Muscle layer of duodenum (tissue), 2 donors: Measurements from ENCODE around the gene DNAJC15.
"Not testable (repeated sequence)": the region's sequence is repeated elsewhere in the genome, so short reads cannot be mapped to it uniquely, and the experiment has no call there.

Experiments used
- H3K27ac ChIP-seq: one replicate; pipeline ENCODE4 v1.7.0; 2013; ENCODE audit warnings: mild to moderate bottlenecking, low read length
- H3K27me3 ChIP-seq: one replicate; pipeline ENCODE4 v1.7.0; 2013; ENCODE audit warnings: low read depth, mild to moderate bottlenecking, control low read depth, low read length
- H3K36me3 ChIP-seq, 2 donors: one replicate each; pipeline ENCODE4 v1.7.0; 2013; ENCODE audit warnings: low read length in 2 of 2, control low read depth in 1 of 2, mild to moderate bottlenecking in 1 of 2; ENCODE audit not compliant: insufficient read depth in 2 of 2, control insufficient read depth in 1 of 2
- H3K4me1 ChIP-seq, 2 donors: one replicate each; pipeline ENCODE4 v1.7.0; 2013; ENCODE audit warnings: low read length in 2 of 2, mild to moderate bottlenecking in 2 of 2, control low read depth in 1 of 2, moderate library complexity in 1 of 2; ENCODE audit not compliant: insufficient read depth in 2 of 2, control insufficient read depth in 1 of 2
- H3K4me3 ChIP-seq, 2 donors: one replicate each; pipeline ENCODE4 v1.7.0; 2013; ENCODE audit warnings: low read length in 2 of 2, low read depth in 1 of 2, mild to moderate bottlenecking in 1 of 2
- H3K9me3 ChIP-seq, 2 donors: one replicate each; pipeline ENCODE4 v1.7.0; 2013; ENCODE audit warnings: low read length in 2 of 2, control low read depth in 1 of 2, mild to moderate bottlenecking in 1 of 2; ENCODE audit not compliant: control insufficient read depth in 1 of 2
- donor health status: healthy.

Gene DNAJC15

DNA sequence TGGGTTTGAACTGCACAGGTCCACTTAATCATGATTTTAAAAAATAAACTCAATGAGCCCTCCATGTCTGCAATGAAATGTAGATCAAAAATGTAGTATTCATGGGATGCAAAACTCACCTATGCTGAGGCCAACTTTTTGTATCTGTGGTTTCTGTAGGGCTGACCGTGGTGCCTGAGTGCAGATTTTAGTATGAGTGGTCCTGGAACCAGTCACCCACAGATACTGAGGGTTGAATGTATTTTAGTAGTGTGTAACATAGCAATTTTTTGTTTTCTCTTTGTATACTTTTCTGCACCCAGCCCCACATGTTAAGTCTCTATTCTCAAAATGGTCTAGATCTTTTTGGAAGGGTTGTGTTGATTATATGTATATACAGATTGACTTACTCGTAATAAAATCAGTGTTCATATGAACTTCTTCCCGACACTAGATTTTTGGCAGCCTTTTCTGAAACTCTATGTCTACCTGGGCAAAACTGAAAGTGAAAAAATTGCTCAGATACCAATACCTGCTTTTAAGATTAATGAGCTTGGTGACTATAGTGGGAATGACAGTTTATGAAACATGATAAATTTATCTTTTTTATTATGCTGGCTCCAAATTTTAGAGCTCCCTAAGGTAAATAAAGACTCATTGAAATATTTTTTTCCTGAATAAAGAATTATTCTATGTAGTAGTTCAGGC, 51.6 kb downstream of the DNAJC15 start:
- no peaks in the 10 kb centered on the region for H3K36me3 ChIP-seq
- H3K27ac ChIP-seq: no peak overlapping the region
- H3K4me1 ChIP-seq: peaks cover 3 to 4% of the 10 kb centered on the region in 2 donors
- no peaks in the 10 kb centered on the region for H3K27me3 ChIP-seq
- no peak overlapping the region for H3K4me3 ChIP-seq
- no peaks in the 10 kb centered on the region for H3K9me3 ChIP-seq

DNA sequence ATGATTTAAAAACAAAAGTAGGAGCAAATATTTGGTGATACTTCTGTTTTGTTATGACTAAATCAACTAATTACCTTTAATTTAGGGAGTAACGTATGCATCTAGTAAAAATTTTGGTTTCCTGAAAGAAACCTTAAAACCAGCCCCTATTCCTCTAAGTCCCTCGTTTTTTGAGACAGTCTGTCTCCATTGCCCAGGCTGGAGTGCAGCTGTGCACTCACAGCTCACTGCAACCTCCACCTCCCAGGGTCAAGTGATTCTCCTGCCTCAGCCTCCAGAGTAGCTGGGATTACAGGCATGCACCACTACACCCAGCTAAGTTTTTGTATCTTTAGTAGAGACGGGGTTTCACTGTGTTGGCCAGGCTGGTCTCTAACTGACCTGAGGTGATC, 52.1 kb downstream of the DNAJC15 start:
- H3K27ac ChIP-seq, H3K36me3 ChIP-seq, H3K27me3 ChIP-seq, H3K4me1 ChIP-seq, H3K9me3 ChIP-seq, H3K4me3 ChIP-seq: not testable (repeated sequence)

- Histone ChIP-seq H3K27ac (no peak overlapping the region), H3K27me3 (no peaks in the 10 kb centered on the region), H3K9me3 (no peaks in the 10 kb centered on the region), H3K4me3 (no peak overlapping the region), H3K36me3 (peaks cover 0 to 3% of the 10 kb centered on the region in 2 donors), H3K4me1 (peaks cover 3 to 4% of the 10 kb centered on the region in 2 donors)
These were observed 53.7 kb downstream of the DNAJC15 start for GRCh38 chr13:43077046-43077445.

- Histone ChIP-seq H3K36me3 (peaks cover 0 to 3% of the 10 kb centered on the region in 2 donors), H3K27me3 (no peaks in the 10 kb centered on the region), H3K4me1 (peaks cover 3 to 4% of the 10 kb centered on the region in 2 donors), H3K27ac (no peak overlapping the region), H3K4me3 (no peak overlapping the region), H3K9me3 (no peaks in the 10 kb centered on the region)
These were observed 54.1 kb downstream of the DNAJC15 start for GRCh38 chr13:43077461-43077860.

DNA sequence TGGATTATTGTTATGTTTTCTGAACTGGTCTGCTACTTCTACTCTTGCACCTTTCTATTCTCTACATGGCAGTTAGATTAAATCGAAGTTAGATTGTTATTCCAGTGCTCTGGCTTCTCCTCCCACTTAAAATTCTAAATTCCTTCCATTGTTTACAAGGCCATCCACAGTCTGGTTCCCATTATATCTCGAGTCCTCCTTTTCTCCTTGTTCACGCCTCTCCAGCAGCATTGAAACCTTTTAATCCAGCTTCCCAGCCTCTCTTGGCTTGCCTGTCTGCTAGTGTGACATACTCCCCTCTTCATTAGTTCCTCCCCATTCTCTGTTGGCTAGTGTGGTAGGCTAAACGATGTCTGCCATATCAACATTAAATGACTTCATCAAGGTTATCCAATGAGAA, 54.5 kb downstream of the DNAJC15 start:
- Histone ChIP-seq H3K27ac (no peak overlapping the region), H3K36me3 (peaks cover 0 to 3% of the 10 kb centered on the region in 2 donors), H3K27me3 (no peaks in the 10 kb centered on the region), H3K9me3 (no peaks in the 10 kb centered on the region), H3K4me3 (no peak overlapping the region), H3K4me1 (peaks cover 3 to 4% of the 10 kb centered on the region in 2 donors)

- H3K4me3 ChIP-seq: no peak overlapping the region
- peaks cover 3 to 4% of the 10 kb centered on the region in 2 donors for H3K4me1 ChIP-seq
- no peak overlapping the region for H3K27ac ChIP-seq
- no peaks in the 10 kb centered on the region for H3K27me3 ChIP-seq
- peaks cover 0 to 3% of the 10 kb centered on the region in 2 donors for H3K36me3 ChIP-seq
- H3K9me3 ChIP-seq: no peaks in the 10 kb centered on the region
These were observed 55.0 kb downstream of the DNAJC15 start for GRCh38 chr13:43078399-43078798.

DNA sequence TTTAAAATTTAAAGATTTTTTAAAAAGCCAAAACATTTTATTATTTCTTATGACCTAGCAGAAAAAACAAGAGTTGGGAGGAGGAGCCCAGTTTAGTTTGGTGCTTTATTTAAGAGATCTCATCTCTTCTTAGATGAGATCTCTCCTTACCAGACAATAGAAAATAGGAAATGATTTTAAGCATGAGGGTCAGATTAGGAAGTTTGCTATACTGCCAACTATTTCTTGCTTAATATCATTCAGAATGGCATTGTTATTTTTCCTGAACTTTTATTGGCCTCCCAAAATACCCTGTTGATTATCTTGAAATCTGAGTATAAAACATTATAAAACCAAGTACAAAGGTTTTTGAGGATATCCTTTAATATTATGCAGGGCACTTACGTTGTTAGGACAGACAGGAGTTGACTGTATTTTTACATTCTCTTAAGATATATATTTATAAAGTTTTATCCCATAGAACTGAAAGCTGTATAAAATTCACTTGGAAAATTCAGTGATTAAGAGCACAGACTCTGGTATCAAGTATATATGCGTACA, 56.1 kb downstream of the DNAJC15 start:
- peaks cover 3 to 4% of the 10 kb centered on the region in 2 donors for H3K4me1 ChIP-seq
- no peaks in the 10 kb centered on the region for H3K9me3 ChIP-seq
- no peak overlapping the region for H3K4me3 ChIP-seq
- H3K27ac ChIP-seq: no peak overlapping the region
- H3K27me3 ChIP-seq: no peaks in the 10 kb centered on the region
- peaks cover 0 to 3% of the 10 kb centered on the region in 2 donors for H3K36me3 ChIP-seq

DNA sequence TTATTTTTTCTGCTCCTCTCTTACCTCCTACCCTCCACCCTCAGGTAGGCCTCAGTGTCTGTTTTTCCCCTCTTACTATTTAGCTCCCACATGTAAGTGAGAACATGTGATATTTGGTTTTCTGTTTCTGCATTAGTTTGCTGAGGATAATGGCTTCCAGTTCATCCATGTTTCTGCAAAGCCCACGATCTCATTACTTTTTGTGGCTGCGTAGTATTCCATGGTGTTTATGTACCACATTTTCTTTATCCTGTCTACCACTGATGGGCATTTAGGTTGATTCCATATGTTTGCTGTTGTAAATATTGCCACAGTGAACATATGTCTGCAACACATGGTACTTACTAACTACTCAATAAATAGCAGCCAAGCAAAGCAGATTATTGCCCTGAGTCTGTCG, 56.8 kb downstream of the DNAJC15 start:
- no peaks in the 10 kb centered on the region for H3K27me3 ChIP-seq
- peaks cover 0 to 3% of the 10 kb centered on the region in 2 donors for H3K36me3 ChIP-seq
- H3K27ac ChIP-seq: no peak overlapping the region
- peaks cover 3 to 4% of the 10 kb centered on the region in 2 donors for H3K4me1 ChIP-seq
- no peaks in the 10 kb centered on the region for H3K9me3 ChIP-seq
- no peak overlapping the region for H3K4me3 ChIP-seq

DNA sequence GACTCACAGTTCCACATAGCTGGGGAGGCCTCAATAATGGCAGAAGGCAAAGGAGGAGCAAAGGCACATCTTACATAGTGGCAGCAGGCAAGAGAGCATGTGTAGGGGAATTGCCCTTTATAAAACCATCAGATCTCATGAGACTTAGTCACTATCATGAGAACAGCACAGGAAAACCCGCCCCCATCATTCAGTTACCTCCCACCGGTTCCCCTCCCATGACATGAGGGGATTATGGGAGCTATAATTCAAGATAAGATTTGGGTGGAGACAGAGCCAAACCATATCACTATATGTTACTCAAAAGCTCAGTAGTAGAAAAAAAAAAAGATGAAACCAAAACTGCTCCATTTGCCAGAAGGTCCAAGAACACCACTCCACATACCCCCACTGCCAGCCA, 58.5 kb downstream of the DNAJC15 start:
- Histone ChIP-seq H3K4me3 (no peak overlapping the region), H3K36me3 (peaks cover 0 to 3% of the 10 kb centered on the region in 2 donors), H3K27me3 (no peaks in the 10 kb centered on the region), H3K4me1 (peaks cover 3 to 4% of the 10 kb centered on the region in 2 donors), H3K9me3 (no peaks in the 10 kb centered on the region), H3K27ac (no peak overlapping the region)

GRCh38 chr13:43083750-43084149, 60.4 kb downstream of the DNAJC15 start:
- Histone ChIP-seq H3K9me3 (no peaks in the 10 kb centered on the region), H3K27me3 (no peaks in the 10 kb centered on the region), H3K4me3 (no peak overlapping the region), H3K4me1 (no peaks in the 10 kb centered on the region), H3K27ac (no peak overlapping the region), H3K36me3 (peaks cover 0 to 3% of the 10 kb centered on the region in 2 donors)

GRCh38 chr13:43085545-43085944, 62.2 kb downstream of the DNAJC15 start:
- H3K27me3 ChIP-seq: no peaks in the 10 kb centered on the region
- no peak overlapping the region for H3K27ac ChIP-seq
- H3K36me3 ChIP-seq: no peaks in the 10 kb centered on the region
- H3K4me1 ChIP-seq: no peaks in the 10 kb centered on the region
- no peak overlapping the region for H3K4me3 ChIP-seq
- peaks cover 0 to 5% of the 10 kb centered on the region in 2 donors for H3K9me3 ChIP-seq

DNA sequence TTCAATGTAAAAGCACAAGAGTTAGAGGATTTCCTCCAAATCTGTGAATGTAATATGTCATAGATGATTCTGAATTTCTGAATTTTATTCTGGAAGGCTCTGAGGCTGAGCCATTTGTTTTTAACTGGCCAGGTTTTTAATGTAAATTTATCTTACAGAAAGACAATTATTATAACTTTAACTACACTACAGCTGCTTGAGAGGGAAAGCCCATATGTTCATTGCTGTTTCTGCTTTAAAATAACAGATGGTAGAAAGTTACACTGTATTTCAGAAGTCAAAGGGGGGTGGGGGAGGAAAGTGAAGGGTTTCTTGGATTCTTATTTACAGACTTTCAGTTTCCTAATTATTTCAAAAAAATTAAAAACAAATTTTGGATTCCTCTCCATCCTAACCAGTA, 62.8 kb downstream of the DNAJC15 start:
- Histone ChIP-seq H3K27me3 (no peaks in the 10 kb centered on the region), H3K4me3 (no peak overlapping the region), H3K27ac (no peak overlapping the region), H3K36me3 (no peaks in the 10 kb centered on the region), H3K4me1 (no peaks in the 10 kb centered on the region), H3K9me3 (peaks cover 0 to 5% of the 10 kb centered on the region in 2 donors)
